Activated T-helper 1 cell treated with anti-CD3 and anti-CD28 coated beads, Interleukin-12 subunit alpha, Interleukin-12 subunit beta, Interleukin-2, Interleukin-4 antibody, amounts not matched to agents 30 ng/mL and 10 ng/mL and 1 ng/mL, durations not matched to agents 14 hours and 24 hours and 36 hours (primary cell): ENCODE data around the gene AXIN2. TPM values are rescaled to one million over a fixed set of nuclear protein-coding genes. Genes with fewer than 3 reads are reported as not detected.
"Not testable (repeated sequence)": the region's sequence is repeated elsewhere in the genome, so short reads cannot be mapped to it uniquely, and the experiment has no call there.

Experiments used
- DNase-seq: peaks from one replicate; pipeline ENCODE4 v3.0.0; 2021; ENCODE audit warnings: low spot score
- H3K27ac Mint-ChIP-seq: one replicate; pipeline ENCODE4 v1.8.0; 2021; ENCODE audit warnings: mild to moderate bottlenecking, mixed read lengths
- H3K27me3 Mint-ChIP-seq: one replicate; pipeline ENCODE4 v1.8.0; 2022; ENCODE audit warnings: mild to moderate bottlenecking, moderate library complexity, mixed read lengths; ENCODE audit not compliant: insufficient read depth
- H3K36me3 Mint-ChIP-seq: one replicate; pipeline ENCODE4 v1.8.0; 2021; ENCODE audit warnings: low read depth, mixed read lengths
- H3K4me1 Mint-ChIP-seq: one replicate; pipeline ENCODE4 v1.8.0; 2021; ENCODE audit warnings: low read depth, mixed read lengths
- H3K4me3 Mint-ChIP-seq: one replicate; pipeline ENCODE4 v1.8.0; 2021; ENCODE audit warnings: mild to moderate bottlenecking, moderate library complexity, mixed read lengths
- H3K9me3 Mint-ChIP-seq: one replicate; pipeline ENCODE4 v1.8.0; 2021; ENCODE audit warnings: mixed read lengths
- intact Hi-C: fragments of 100-400 bp; cut with micrococcal nuclease; formaldehyde crosslinking; loops from one replicate; pipeline ENCODE4 v1.15.1; 2024
- total RNA-seq: library from RNA; stranded (reverse); gene quantifications from 2 replicates; pipeline ENCODE4 v1.2.3, GENCODE V29; 2022

Gene AXIN2
- total RNA-seq, 1 donor from 2014 or later = 5.6 TPM

- DNase-seq, intact Hi-C loops, H3K9me3 Mint-ChIP-seq: not testable (repeated sequence)
These were observed 56.8 kb downstream of the AXIN2 start for GRCh38 chr17:65504673-65505072.

GRCh38 chr17:65504141-65504540, 57.3 kb downstream of the AXIN2 start:
- intact Hi-C loops = no loop called here
- Mint-ChIP-seq H3K9me3 (no peaks in the 10 kb centered on the region), H3K36me3 (no peaks in the 10 kb centered on the region), H3K4me3 (no peak overlapping the region), H3K27me3 (peaks cover 23% of the 10 kb centered on the region), H3K4me1 (no peaks in the 10 kb centered on the region), H3K27ac (no peak overlapping the region)
- DNase-seq = no peak

More at GRCh38 chr17:65504673-65505072, 56.8 kb downstream of the AXIN2 start:
- H3K36me3 Mint-ChIP-seq, H3K27ac Mint-ChIP-seq, H3K4me1 Mint-ChIP-seq, H3K4me3 Mint-ChIP-seq: not testable (repeated sequence)
- peaks cover 21% of the 10 kb centered on the region for H3K27me3 Mint-ChIP-seq

- intact Hi-C loops = no loop called here
- H3K27me3 Mint-ChIP-seq = peaks cover 18% of the 10 kb centered on the region
- DNase-seq = no peak
- H3K9me3 Mint-ChIP-seq = no peaks in the 10 kb centered on the region
- H3K4me1 Mint-ChIP-seq = no peaks in the 10 kb centered on the region
- no peaks in the 10 kb centered on the region for H3K36me3 Mint-ChIP-seq
- H3K4me3 Mint-ChIP-seq = no peak overlapping the region
- H3K27ac Mint-ChIP-seq = no peak overlapping the region
These were observed 57.9 kb downstream of the AXIN2 start for GRCh38 chr17:65503557-65503956.

GRCh38 chr17:65498816-65499215, 62.6 kb downstream of the AXIN2 start:
- intact Hi-C loops = no loop called here
- Mint-ChIP-seq H3K9me3 (no peaks in the 10 kb centered on the region), H3K27me3 (peaks cover 18% of the 10 kb centered on the region), H3K4me1 (peaks cover 11% of the 10 kb centered on the region), H3K27ac (no peak overlapping the region), H3K4me3 (no peak overlapping the region), H3K36me3 (no peaks in the 10 kb centered on the region)
- no peak for DNase-seq

GRCh38 chr17:65496801-65497200, 64.6 kb downstream of the AXIN2 start:
- H3K9me3 Mint-ChIP-seq = no peaks in the 10 kb centered on the region
- H3K4me1 Mint-ChIP-seq = peaks cover 11% of the 10 kb centered on the region
- no peak overlapping the region for H3K27ac Mint-ChIP-seq
- intact Hi-C loops = no loop called here
- H3K27me3 Mint-ChIP-seq = peaks cover 27% of the 10 kb centered on the region
- H3K36me3 Mint-ChIP-seq = no peaks in the 10 kb centered on the region
- H3K4me3 Mint-ChIP-seq = no peak overlapping the region
- DNase-seq = no peak

- H3K9me3 Mint-ChIP-seq = no peaks in the 10 kb centered on the region
- intact Hi-C loops = no loop called here
- no peak overlapping the region for H3K27ac Mint-ChIP-seq
- H3K4me3 Mint-ChIP-seq = peak overlapping the region; percentile 9
- H3K4me1 Mint-ChIP-seq = peaks cover 11% of the 10 kb centered on the region
- no peak for DNase-seq
- H3K27me3 Mint-ChIP-seq = peaks cover 30% of the 10 kb centered on the region
- no peaks in the 10 kb centered on the region for H3K36me3 Mint-ChIP-seq
These were observed 66.1 kb downstream of the AXIN2 start for GRCh38 chr17:65495122-65496055.

- peaks cover 20% of the 10 kb centered on the region for H3K27me3 Mint-ChIP-seq
- no peak overlapping the region for H3K4me3 Mint-ChIP-seq
- intact Hi-C loops = no loop called here
- no peaks in the 10 kb centered on the region for H3K36me3 Mint-ChIP-seq
- H3K27ac Mint-ChIP-seq = no peak overlapping the region
- H3K9me3 Mint-ChIP-seq = no peaks in the 10 kb centered on the region
- DNase-seq = no peak
- H3K4me1 Mint-ChIP-seq = no peaks in the 10 kb centered on the region
These were observed 71.9 kb downstream of the AXIN2 start for GRCh38 chr17:65489413-65490155.

- no peak for DNase-seq
- Mint-ChIP-seq H3K4me3 (no peak overlapping the region), H3K27ac (no peak overlapping the region), H3K4me1 (no peaks in the 10 kb centered on the region), H3K9me3 (no peaks in the 10 kb centered on the region), H3K27me3 (peaks cover 16% of the 10 kb centered on the region), H3K36me3 (no peaks in the 10 kb centered on the region)
- intact Hi-C loops = no loop called here
These were observed 72.8 kb downstream of the AXIN2 start for GRCh38 chr17:65488665-65489064.

- H3K27me3 Mint-ChIP-seq = peaks cover 16% of the 10 kb centered on the region
- H3K27ac Mint-ChIP-seq = no peak overlapping the region
- no peaks in the 10 kb centered on the region for H3K4me1 Mint-ChIP-seq
- no peak for DNase-seq
- no peaks in the 10 kb centered on the region for H3K36me3 Mint-ChIP-seq
- intact Hi-C loops = no loop called here
- no peak overlapping the region for H3K4me3 Mint-ChIP-seq
- no peaks in the 10 kb centered on the region for H3K9me3 Mint-ChIP-seq
These were observed 73.5 kb downstream of the AXIN2 start for GRCh38 chr17:65487990-65488389.

- intact Hi-C loops = no loop called here
- no peak overlapping the region for H3K4me3 Mint-ChIP-seq
- DNase-seq = no peak
- H3K36me3 Mint-ChIP-seq = no peaks in the 10 kb centered on the region
- H3K9me3 Mint-ChIP-seq = no peaks in the 10 kb centered on the region
- H3K27me3 Mint-ChIP-seq = peaks cover 10% of the 10 kb centered on the region
- H3K4me1 Mint-ChIP-seq = no peaks in the 10 kb centered on the region
- no peak overlapping the region for H3K27ac Mint-ChIP-seq
These were observed 74.3 kb downstream of the AXIN2 start for GRCh38 chr17:65487161-65487560.

GRCh38 chr17:65485388-65486299, 75.8 kb downstream of the AXIN2 start:
- Mint-ChIP-seq H3K27me3 (peaks cover 5% of the 10 kb centered on the region), H3K4me1 (peaks cover 6% of the 10 kb centered on the region), H3K9me3 (no peaks in the 10 kb centered on the region), H3K27ac (no peak overlapping the region), H3K36me3 (no peaks in the 10 kb centered on the region), H3K4me3 (no peak overlapping the region)
- no peak for DNase-seq
- intact Hi-C loops = no loop called here

GRCh38 chr17:65484405-65484804, 77.0 kb downstream of the AXIN2 start:
- intact Hi-C loops, H3K27me3 Mint-ChIP-seq, H3K36me3 Mint-ChIP-seq, DNase-seq, H3K27ac Mint-ChIP-seq, H3K4me3 Mint-ChIP-seq, H3K4me1 Mint-ChIP-seq, H3K9me3 Mint-ChIP-seq: not testable (repeated sequence)
